Activated CD4-positive, alpha-beta T cell treated with anti-CD3 and anti-CD28 coated beads, Interleukin-2, amount 50 U/mL, for 16 hours (primary cell): Measurements from ENCODE around the gene SHKBP1.
"Not testable (repeated sequence)": the region's sequence is repeated elsewhere in the genome, so short reads cannot be mapped to it uniquely, and the experiment has no call there.

ENCODE experiments used
- DNase-seq: peaks from one replicate; pipeline ENCODE4 v3.0.0-alpha.2; 2020

Gene SHKBP1

DNA sequence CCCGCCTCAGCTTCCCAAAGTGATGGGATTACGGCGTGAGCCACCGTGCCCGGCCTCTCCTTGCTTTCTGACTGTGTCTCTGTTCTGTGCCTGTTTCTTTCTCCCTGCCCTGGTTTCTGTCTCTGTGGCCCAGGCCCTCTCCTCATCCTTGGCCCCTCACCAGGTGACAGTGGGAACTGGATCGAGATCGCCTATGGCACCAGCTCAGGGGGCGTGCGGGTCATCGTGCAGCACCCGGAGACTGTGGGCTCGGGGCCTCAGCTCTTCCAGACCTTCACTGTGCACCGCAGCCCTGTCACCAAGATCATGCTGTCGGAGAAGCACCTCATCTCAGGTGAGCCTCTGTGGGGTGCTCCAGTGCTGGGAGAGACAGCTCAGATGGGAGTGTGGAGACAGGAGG is 9.9 kb downstream of the SHKBP1 start:
- no peak for DNase-seq

DNA sequence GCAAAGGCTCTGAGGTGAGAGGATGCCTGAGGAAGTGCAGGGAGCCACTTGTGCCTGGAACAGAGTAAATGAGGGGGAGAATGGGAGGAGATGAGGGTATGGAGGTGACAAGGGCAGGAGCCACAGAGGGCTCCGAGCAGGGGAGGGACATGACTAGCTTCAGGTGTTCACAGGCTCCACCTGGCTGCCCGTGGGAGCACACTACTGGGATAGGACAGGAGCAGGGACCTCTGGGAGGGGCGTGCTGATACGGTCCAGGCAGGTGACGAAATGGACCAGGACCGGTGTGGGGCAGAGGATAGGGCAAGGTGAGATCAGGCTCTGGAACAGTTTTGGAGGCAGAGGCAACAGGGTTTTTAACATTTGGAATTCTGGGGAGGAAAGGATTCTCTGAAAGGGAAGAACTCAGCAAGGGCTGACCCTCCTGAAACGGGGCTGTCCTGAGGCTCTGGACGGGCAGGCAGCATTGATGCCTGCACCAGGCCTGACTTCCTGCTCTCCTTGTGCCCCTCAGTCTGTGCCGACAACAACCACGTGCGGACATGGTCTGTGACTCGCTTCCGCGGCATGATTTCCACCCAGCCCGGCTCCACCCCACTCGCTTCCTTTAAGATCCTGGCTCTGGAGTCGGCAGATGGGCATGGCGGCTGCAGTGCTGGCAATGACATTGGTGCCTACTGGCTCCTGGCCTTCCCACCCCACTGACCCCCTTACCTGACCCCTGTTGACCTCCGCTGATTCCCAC is 11.6 kb downstream of the SHKBP1 start:
- no peak for DNase-seq

DNA sequence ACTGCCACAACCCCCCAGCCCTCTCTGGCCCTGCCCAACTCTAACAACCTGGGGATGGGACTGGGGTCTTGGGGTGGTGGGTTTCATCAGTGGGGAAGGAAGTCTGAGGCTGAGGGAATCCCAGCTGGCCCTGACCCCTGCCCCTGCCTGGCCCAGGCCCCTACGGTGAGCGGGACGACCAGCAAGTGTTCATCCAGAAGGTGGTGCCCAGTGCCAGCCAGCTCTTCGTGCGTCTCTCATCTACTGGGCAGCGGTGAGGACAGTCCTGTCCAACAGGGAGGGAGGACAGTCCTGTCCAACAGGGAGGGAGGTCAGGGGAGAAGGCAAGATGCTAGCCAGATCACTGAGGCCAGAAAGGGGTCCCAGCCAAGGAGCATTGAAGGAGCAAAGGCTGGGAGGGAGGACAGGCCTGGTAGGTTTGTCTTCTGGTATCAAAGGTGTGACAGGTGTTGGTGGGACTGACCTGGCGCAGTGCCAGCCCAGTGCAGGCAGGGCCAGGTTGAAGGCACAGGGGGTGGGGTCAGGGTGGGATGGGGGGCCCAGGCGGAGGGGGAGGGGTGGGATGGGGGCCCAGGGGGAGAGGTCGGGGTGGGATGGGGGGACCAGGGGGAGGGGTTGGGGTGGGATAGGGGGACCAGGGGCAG is 12.4 kb downstream of the SHKBP1 start:
- DNase-seq = no peak

DNA sequence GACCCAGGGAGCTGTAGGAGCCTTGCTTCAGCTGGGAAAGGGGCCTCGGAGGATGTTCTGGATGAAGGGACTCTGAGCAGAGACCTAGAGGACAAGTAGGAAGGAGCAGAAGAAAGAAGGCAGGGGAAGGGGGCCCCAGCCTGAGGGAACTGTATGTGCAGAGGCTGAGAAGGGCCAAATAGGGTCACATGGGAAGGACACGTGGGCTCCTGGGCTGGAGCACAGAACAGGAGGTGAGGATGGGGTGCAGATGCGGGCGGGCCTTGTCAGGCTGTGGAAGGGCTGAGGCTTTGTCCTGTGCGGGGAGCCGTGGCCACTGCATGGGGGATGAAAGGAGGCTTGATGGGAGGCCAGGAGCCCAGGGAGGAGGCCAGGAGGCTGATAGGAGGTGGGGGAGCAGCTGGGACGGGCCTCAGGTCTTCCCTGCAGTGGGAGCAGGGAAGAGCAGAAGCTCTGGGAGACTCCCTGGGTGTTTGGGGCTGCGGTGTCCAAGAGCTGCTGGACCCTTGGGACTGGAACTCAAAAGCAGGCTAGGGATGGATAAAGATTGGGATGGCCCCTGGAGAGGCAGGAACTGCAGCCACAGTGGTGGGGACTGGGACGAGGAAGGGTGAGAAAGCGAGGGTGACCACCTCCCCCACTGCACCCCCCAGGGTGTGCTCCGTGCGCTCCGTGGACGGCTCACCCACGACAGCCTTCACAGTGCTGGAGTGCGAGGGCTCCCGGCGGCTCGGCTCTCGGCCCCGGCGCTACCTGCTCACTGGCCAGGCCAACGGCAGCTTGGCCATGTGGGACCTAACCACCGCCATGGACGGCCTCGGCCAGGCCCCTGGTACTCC is 13.1 kb downstream of the SHKBP1 start:
- no peak for DNase-seq

DNA sequence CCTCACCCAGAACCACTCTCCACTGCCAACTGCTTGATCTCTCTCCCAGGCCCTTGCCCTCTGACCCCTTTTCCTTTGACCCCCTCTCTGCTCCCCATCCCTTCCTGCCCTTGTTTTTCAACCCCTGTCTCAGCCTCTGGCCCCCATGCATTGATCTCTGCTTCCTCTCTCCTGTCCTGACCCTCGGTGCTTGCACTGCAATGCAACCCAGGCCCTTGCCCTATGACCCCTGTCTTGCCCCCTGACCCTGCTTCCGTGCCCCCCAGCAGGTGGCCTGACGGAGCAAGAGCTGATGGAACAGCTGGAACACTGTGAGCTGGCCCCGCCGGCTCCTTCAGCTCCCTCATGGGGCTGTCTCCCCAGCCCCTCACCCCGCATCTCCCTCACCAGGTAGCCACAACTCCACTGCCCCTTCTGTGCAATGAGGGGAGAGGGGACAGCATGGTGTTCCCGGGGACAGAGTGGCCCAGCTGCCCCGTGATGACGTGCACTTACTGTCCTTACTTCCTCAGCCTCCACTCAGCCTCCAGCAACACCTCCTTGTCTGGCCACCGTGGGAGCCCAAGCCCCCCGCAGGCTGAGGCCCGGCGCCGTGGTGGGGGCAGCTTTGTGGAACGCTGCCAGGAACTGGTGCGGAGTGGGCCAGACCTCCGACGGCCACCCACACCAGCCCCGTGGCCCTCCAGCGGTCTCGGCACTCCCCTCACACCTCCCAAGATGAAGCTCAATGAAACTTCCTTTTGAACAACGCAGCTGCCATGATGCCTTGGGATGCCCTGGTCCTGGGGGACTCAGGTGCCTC is 14.0 kb downstream of the SHKBP1 start:
- DNase-seq = no peak

DNA sequence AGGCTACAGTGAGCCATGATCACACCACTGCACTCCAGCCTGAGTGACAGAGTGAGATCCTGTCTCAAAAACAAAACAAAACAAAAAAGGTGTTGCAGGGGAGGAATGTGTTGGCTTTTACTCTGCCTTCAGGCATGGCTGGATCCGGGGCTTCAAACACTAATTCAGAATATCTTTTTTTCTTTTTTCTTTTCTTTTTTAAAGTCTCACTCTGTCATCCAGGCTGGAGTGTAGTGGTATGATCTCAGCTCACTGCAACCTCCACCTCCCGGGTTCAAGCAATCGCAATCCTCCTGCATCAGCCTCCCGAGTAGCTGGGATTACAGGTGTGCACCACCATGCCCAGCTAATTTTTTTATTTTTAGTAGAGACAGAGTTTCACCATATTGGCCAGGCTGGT is 15.1 kb downstream of the SHKBP1 start:
- DNase-seq = not testable (repeated sequence)

DNA sequence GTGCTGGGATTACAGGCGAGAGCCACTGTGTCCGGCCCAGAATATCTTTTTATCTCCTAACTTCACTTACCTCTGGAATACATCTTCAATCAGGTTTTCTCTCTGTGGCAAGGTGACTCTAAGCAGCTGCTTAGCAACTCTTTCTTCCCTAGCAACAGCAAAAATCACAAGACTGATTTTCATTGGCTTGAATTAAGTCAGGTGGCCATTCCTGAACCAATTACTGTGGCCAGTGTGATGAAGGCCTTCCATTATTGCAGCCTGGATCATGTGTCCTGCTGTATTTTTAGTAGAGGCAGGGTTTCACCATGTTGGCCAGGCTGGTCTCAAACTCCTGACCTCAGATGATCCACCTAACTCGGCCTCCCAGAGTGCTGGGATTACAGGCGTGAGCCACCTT is 15.5 kb downstream of the SHKBP1 start:
- DNase-seq = peak; percentile 57

DNA sequence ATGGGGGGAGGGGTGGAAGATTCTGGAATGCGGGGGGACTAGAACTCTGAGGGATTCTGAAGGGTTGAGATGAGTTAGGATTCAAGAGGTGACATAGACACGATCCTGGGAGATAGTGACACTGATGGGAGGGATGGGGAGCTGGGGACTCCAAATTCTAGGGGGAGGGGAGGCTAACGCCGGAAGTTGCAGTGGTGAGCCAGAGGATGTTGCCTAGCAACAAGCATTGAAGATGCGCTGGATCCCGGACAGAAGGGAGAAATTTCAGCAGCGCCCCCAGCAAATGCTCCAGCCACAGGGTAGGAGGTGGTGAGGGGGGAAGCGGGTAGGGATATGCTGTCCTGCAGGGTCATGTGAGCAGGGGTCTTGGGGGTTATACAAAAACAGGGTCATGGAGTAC is 17.6 kb downstream of the SHKBP1 start:
- no peak for DNase-seq

DNA sequence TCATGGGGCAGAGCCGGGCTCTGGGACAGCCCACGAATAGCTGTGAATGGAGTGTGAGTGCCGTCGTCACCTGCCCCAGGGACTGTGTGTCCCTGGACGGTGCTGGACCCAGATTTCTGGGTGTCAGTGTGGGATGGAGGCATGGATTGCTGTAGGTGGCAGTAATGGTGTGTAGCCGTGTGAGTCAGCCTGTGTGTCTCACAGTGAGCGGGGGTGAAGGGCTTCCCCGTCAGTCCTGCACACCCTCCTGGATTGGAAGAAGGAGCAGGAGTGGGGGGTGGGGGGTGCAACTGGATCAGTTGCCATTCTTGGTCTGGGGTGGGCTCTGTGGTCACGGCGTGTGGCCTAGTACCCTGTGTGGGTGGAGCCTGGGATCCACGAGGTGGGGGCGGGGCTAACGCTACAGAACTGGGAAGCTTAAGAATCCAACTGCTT is 18.0 kb downstream of the SHKBP1 start:
- DNase-seq = no peak

DNA sequence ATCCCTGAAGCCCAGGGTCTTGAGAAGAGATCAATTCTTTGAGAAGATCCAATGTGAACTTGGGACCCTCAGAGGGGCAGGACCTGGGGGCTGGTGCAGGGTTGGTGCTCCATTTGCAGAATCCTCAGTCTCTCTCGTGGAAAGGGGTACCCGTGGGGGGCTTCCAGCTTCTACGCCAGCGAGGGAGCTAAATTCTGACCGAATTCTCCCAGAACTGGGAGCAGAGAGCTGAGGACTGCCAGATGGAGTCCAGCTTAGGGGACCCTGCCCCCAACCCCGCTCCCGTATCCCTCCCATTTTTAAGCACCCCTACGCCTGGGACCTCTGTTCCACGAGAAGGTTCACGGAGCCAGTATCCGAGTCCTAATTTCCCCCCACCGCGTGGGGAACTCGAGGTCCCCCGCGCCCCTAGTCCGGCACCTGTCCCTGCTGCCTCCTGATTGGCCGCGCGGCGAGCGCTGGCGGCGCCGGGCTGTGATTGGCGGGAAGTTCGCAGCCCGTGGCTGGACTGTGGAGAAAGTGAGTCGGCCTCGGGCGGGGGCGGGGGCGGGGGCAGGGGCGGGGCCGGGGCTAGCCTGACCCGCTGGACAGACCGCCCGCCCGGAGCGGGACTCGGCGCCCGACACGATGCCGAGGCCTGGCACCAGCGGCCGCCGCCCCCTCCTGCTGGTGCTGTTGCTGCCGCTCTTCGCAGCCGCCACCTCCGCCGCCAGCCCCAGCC is 20.1 kb downstream of the SHKBP1 start:
- peak; percentile 37 for DNase-seq

DNA sequence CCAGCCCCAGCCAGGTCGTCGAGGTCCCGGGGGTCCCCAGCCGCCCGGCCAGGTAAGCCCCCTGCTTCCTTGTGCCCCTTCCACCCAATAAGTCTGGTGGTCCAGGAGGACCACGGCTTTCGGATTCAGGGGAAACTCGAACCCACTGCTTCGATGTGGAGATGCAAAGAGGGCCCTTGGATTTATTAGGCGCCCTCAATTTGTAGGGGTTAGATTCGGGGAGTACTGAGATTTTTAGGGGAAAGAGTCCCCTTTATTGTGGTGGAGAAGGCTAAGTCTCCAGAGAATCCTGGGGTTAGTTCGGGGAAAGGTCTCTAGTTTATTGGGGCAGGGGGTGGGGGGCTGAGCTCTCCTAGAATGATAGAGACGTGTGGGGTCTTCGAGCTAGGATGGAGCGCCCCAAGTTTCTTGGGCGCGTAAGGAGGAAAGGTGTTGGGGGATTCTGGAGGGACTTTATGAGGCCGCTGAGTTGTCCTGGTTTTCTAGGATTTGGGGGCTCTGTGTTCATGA is 20.7 kb downstream of the SHKBP1 start:
- DNase-seq = no peak

DNA sequence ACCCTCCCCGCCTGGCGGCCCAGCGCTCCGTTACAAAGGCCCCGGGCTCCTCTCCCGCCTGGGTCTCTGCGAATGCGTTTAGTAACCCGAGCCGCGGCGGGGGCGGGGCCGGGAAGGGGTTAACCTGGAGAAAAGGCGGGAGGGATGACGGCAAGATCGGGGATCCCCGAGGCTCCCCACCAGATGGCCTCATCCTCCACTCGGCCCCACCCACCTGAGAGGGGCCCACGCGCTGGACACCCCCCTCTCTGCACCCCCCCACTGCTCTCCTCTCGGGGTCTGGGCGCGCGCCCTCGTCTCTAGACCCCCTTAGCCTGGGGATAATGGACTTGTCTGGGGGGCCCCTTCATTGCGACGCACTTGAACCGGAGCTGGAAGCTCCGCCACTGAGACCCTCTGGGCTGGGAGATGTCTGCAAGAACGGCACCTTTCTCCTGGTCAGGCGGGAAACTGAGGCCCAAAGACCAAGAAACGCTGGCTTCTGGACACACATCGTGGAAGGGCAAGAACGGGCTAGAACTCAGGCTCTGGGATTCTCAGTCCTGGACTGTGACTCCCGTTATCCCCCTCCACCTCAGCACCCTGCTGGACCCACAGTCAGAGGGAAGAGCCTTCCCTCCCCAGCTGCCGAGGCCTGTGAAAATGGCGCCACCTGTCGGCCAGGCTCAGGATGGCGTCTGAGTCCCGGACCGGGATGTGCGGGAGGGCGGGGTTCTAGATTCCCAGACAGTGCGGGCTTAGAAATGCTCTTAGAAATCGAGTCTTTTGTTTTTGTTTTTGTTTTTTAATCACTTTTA is 21.6 kb downstream of the SHKBP1 start:
- peak; percentile 85 for DNase-seq

DNA sequence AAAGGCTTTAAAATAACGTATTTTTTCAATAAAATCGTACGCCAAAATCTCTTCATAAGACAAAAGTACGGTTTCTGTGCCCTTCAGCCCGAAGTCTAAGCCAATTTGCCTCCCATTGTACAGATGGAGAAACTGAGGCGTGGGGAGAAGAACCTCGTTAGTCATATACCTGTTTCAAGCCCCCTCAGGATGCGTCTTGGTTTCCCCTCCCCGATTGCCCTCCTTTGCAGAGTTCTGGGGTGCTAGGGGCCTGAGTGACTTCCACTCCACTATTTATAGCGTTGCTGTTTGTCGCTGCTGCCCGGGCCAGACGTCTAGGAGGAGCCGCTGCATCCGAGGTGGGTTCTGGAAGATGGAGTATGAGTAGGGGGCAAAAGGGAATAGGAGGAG is 22.2 kb downstream of the SHKBP1 start:
- DNase-seq = no peak

DNA sequence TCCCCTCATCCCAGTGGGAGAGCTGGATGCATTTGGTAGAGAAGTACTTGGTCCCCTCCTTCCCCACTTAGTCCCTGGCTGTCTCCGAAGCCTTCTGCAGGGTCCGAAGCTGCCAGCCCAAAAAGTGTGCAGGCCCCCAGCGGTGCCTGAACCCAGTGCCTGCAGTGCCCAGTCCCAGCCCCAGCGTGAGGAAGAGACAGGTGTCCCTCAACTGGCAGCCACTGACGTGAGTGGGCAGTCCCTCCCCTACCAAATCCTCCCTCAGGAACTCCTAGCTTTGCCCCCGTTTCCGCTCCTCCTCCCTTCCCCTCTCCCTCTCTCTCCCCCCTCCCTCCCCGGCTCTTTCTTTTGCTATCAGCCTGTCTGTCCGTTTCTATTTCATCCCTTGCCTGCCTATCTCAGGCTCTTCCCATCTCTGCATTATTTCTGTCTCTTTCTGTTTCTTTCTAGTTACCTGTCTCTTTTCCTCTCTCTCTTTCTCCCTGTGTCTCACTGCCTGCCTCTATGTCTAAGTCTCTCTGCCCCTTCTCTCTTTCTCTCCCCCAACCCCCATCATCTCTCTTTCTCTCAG is 22.7 kb downstream of the SHKBP1 start:
- no peak for DNase-seq

DNA sequence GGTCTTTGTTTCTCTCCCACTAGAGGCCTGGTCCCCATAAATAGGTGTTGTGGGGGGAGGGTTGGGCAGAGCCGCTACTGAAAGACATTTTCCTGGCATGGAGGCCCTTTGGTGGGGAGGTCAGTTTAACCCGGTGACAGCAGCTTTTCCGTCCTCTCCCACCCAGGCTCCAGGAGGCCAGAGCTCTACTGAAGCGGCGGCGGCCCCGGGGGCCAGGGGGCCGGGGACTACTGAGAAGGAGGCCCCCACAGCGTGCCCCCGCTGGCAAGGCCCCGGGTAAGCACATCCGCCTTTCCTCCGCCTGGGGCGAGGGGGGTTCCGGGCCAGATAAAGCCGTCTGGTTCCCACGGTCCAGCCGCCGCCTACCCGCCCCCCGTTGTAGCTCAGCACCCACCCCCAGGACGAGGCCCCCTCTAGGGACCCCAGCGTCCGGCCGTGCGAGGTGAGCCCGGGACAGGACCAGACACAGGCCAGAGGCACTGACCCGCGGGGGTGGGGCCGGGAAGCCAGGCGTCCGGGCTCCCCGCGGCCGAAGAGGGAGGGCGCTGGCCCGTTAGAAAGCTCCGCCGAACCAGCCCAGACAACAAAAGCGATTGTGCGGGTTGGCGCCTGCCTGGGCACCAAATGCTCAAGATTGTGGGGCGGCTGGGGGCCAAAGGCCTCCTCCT is 23.4 kb downstream of the SHKBP1 start:
- DNase-seq = no peak

DNA sequence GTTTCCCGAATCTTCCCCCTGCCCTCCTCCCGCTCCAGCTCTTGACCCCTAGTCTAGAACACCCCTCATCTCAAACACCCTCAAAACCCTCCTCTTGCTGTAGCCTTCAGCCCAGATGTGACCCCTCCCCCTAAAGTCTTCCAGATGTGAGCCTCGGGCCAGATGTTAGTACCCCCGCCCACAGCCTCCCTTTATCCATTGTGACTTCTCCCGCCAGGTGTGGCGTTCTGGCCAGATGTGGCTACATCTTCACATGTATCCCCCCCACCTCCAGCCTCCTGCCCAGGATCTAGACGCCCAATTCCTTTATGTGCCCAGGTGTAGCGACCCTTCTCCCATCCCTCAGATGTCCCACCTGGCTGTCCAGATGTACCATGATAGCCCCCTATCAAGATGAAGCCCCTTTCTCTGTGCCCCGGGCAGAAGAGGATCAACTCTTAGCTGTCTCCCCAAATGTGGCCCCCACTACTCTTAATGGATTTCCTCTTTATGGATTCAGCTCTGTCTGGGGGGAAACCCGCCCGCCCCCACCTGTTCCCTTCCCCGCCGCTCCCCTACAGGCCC is 24.0 kb downstream of the SHKBP1 start:
- no peak for DNase-seq

DNA sequence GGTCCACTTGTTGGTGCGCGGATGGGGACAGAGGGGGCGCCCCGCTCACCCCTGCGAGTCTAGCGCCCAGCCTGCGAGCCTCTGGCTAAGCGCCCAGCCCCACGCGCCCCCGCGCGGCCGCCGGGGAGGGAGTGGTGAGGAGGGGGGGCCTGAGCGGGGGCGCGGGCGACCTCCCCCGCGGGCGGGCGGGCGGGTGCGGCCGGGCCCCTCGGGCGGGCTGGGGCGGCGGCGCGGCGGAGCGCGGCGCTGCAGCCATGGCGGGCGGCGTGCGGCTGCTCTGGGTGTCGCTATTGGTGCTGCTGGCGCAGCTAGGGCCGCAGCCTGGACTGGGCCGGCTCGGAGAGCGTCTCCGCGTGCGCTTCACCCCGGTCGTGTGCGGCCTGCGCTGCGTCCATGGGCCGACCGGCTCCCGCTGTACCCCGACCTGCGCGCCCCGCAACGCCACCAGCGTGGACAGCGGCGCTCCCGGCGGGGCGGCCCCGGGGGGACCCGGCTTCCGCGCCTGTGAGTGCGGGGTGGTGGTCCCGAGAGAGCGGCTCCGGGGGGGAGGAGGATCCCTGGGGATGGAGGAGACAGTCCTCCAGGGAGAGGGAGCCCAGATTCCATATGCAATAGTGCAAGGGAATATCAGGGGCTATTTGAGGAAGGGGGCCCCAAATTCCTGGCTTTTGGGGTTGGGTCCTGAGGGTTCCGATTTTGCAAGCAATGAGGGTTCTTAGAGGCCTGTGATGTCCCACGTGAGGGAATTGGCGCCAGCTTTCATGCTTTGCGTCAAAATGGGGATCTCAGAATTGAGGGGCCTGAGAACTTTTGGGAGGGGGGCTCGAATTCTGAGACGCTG is 24.7 kb downstream of the SHKBP1 start, which contains the start of gene LTBP4:
LTBP4 (plus strand) TSS at position 236 of the 841 bp plus-strand sequence; CDS start at position 255, 19 bp downstream.
- DNase-seq = peak; percentile 16

DNA sequence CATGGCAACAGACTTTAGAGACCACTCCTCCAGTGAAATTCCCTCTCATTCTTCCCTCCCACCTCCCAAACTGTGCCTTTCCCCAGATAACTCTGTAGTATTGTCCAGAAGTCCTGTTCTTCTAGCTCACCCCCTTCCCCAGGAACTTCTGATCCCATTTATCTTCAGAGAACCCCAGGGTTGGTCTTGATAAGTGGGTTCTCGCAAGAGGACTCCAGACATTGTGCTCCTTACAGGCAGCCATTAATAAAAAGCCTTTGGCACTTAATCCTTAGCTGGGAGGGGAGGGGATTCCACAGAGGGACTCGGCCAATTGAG is 26.4 kb downstream of the SHKBP1 start:
- DNase-seq = no peak
